H1 (cell line): ENCODE measurements around the gene AANAT. TPM values are rescaled to one million over a fixed set of nuclear protein-coding genes. Genes with fewer than 3 reads are reported as not detected.
A peak's percentile ranks its signal among the peaks of the same experiment; 100 is the strongest.

Experiments used
- CTCF ChIA-PET: fragments of 300-600 bp; sonication (Branson Sonifier 250); formaldehyde crosslinking; loops from one replicate; lab custom pipeline; 2021; ENCODE audit not compliant: partially characterized antibody; lab: Charles Lee
- POLR2A ChIA-PET: fragments of 300-600 bp; sonication (Branson Sonifier 250); formaldehyde crosslinking; loops from one replicate; lab custom pipeline; 2021; ENCODE audit warnings: inconsistent platforms; ENCODE audit not compliant: partially characterized antibody; lab: Charles Lee
- DNase-seq, 2 experiments: peaks; one replicate each; pipeline versions ENCODE4 v3.0.0 to v3.0.0-alpha.2; 2010 to 2022; ENCODE audit warnings: low spot score in 2 of 2, low read depth in 1 of 2, mixed read lengths in 1 of 2
- FAIRE-seq: peaks from 2 replicates; lab custom pipeline; 2011; peaks lifted over from hg19 to GRCh38; lab: Jason Lieb, UNC
- H2AFZ ChIP-seq: 2 replicates; pipeline ENCODE4 v1.8.1; 2012; ENCODE audit warnings: low read length, inconsistent platforms
- H2AK5ac ChIP-seq: 2 replicates; pipeline ENCODE4 v1.6.1; 2013; ENCODE audit warnings: low read depth, low read length
- H2BK120ac ChIP-seq: replicated peaks from 2 replicates; pipeline ENCODE3; 2013; ENCODE audit warnings: low read depth, low read length, inconsistent platforms
- H2BK12ac ChIP-seq: 2 replicates; pipeline ENCODE4 v1.6.1; 2013; ENCODE audit warnings: low read depth, low read length
- H2BK15ac ChIP-seq: 2 replicates; pipeline ENCODE4 v1.6.1; 2013; ENCODE audit warnings: low read length
- H2BK20ac ChIP-seq: 2 replicates; pipeline ENCODE4 v1.6.1; 2013; ENCODE audit warnings: low read length
- H2BK5ac ChIP-seq: 2 replicates; pipeline ENCODE4 v1.6.1; 2013; ENCODE audit warnings: low read depth, low read length
- H3K14ac ChIP-seq: 2 replicates; pipeline ENCODE4 v1.6.1; 2013; ENCODE audit warnings: inconsistent platforms; ENCODE audit not compliant: insufficient read length
- H3K18ac ChIP-seq: 2 replicates; pipeline ENCODE4 v1.6.1; 2013; ENCODE audit warnings: low read length; ENCODE audit errors: extremely low read depth
- H3K23ac ChIP-seq: 2 replicates; pipeline ENCODE4 v1.6.1; 2013; ENCODE audit warnings: inconsistent platforms; ENCODE audit not compliant: insufficient read length
- H3K23me2 ChIP-seq: 2 replicates; pipeline ENCODE4 v1.6.1; 2013; ENCODE audit warnings: low read depth, low read length
- H3K27ac ChIP-seq: 2 replicates; pipeline ENCODE4 v1.6.1; 2011; ENCODE audit warnings: low read depth, low read length, inconsistent platforms
- H3K27me3 ChIP-seq, 4 experiments: replicated peaks in 1 of 4; 1 replicate in 1 of 4; 2 replicates in 3 of 4; pipeline versions ENCODE4 v1.6.1 to v1.8.1; 2011 to 2013; ENCODE audit warnings: low read length in 3 of 4, mild to moderate bottlenecking in 3 of 4, inconsistent platforms in 2 of 4, mixed read lengths in 2 of 4, moderate library complexity in 1 of 4; ENCODE audit not compliant: control insufficient read depth in 3 of 4, insufficient read depth in 3 of 4; ENCODE audit errors: extremely low read depth in 1 of 4
- H3K36me3 ChIP-seq, 4 experiments: 2 replicates each; pipeline versions ENCODE4 v1.6.1 to v1.8.1; 2011 to 2013; ENCODE audit warnings: mild to moderate bottlenecking in 4 of 4, low read length in 3 of 4, moderate library complexity in 2 of 4, control low read depth in 1 of 4, inconsistent platforms in 1 of 4; ENCODE audit not compliant: insufficient read depth in 4 of 4, control insufficient read depth in 2 of 4
- H3K4ac ChIP-seq: replicated peaks from 2 replicates; pipeline ENCODE3; 2013; ENCODE audit warnings: low read length, low read depth, mixed read lengths, inconsistent platforms; ENCODE audit not compliant: insufficient read length
- H3K4me1 ChIP-seq, 4 experiments: replicated peaks in 1 of 4; 1 replicate in 1 of 4; 2 replicates in 3 of 4; pipeline versions ENCODE4 v1.6.1 to v1.8.1; 2011 to 2013; ENCODE audit warnings: low read length in 3 of 4, inconsistent platforms in 2 of 4, mixed read lengths in 1 of 4; ENCODE audit not compliant: insufficient read depth in 4 of 4, control insufficient read depth in 3 of 4
- H3K4me2 ChIP-seq, 2 experiments: 2 replicates each; pipeline versions ENCODE4 v1.6.1 to v1.8.1; 2011 to 2013; ENCODE audit warnings: low read depth in 2 of 2, low read length in 2 of 2, control low read depth in 1 of 2, inconsistent platforms in 1 of 2, mild to moderate bottlenecking in 1 of 2; ENCODE audit not compliant: insufficient read depth in 1 of 2
- H3K4me3 ChIP-seq, 4 experiments: fragments of 200-600, 300-600 bp in 1 of 4; sonication (generic), shearing (Covaris generic), sonication (Bioruptor Twin) in 1 of 4; 2 replicates each; pipeline versions ENCODE4 v1.5.1 to v1.8.1; 2011 to 2016; ENCODE audit warnings: low read length in 4 of 4, low read depth in 3 of 4, control low read depth in 2 of 4, inconsistent platforms in 2 of 4, mild to moderate bottlenecking in 2 of 4, mixed read lengths in 1 of 4, moderate library complexity in 1 of 4; ENCODE audit not compliant: insufficient read depth in 2 of 4; ENCODE audit errors: extremely low read depth in 1 of 4
- H3K56ac ChIP-seq: replicated peaks from 2 replicates; pipeline ENCODE3; 2013; ENCODE audit warnings: low read depth, mild to moderate bottlenecking, mixed read lengths, low read length, inconsistent platforms; ENCODE audit not compliant: insufficient read length
- H3K79me1 ChIP-seq: 2 replicates; pipeline ENCODE4 v1.6.1; 2013; ENCODE audit warnings: low read depth, low read length, control low read depth
- H3K79me2 ChIP-seq, 2 experiments: 2 replicates each; pipeline versions ENCODE4 v1.6.1 to v1.8.1; 2012 to 2013; ENCODE audit warnings: low read length in 2 of 2, mild to moderate bottlenecking in 2 of 2, inconsistent platforms in 1 of 2; ENCODE audit not compliant: insufficient read depth in 2 of 2, control insufficient read depth in 1 of 2
- H3K9ac ChIP-seq, 4 experiments: replicated peaks in 1 of 4; 1 replicate in 1 of 4; 2 replicates in 3 of 4; pipeline versions ENCODE4 v1.6.1 to v1.8.1; 2011 to 2013; ENCODE audit warnings: low read depth in 3 of 4, low read length in 3 of 4, control low read depth in 2 of 4, mild to moderate bottlenecking in 2 of 4, moderate library complexity in 2 of 4, inconsistent platforms in 1 of 4; ENCODE audit errors: extremely low read depth in 1 of 4
- H3K9me3 ChIP-seq, 2 experiments: 2 replicates each; pipeline versions ENCODE4 v1.6.1 to v1.8.1; 2012 to 2013; ENCODE audit warnings: mild to moderate bottlenecking in 2 of 2, moderate library complexity in 2 of 2, control low read depth in 1 of 2, inconsistent platforms in 1 of 2, low read depth in 1 of 2, low read length in 1 of 2, mixed read lengths in 1 of 2; ENCODE audit not compliant: insufficient read depth in 2 of 2
- H4K20me1 ChIP-seq, 2 experiments: replicated peaks in 1 of 2; 2 replicates each; pipeline versions ENCODE3 to v1.8.1; 2011 to 2013; ENCODE audit warnings: inconsistent platforms in 2 of 2, low read length in 2 of 2, mild to moderate bottlenecking in 1 of 2; ENCODE audit not compliant: insufficient read depth in 2 of 2, control insufficient read depth in 1 of 2
- H4K5ac ChIP-seq: 2 replicates; pipeline ENCODE4 v1.6.1; 2013; ENCODE audit warnings: low read length, low read depth, mixed read lengths, inconsistent platforms; ENCODE audit not compliant: insufficient read length
- H4K8ac ChIP-seq: 2 replicates; pipeline ENCODE4 v1.8.0; 2013; ENCODE audit warnings: mild to moderate bottlenecking, moderate library complexity, low read length, inconsistent platforms; ENCODE audit not compliant: insufficient read depth; ENCODE audit errors: extremely low read depth
- H4K91ac ChIP-seq: replicated peaks from 2 replicates; pipeline ENCODE3; 2013; ENCODE audit warnings: low read length, mixed read lengths, inconsistent platforms; ENCODE audit not compliant: insufficient read length
- ATF2 ChIP-seq: IDR thresholded peaks from 2 replicates; pipeline ENCODE4 v1.6.1; 2012; ENCODE audit warnings: low read length, inconsistent platforms
- GABPA ChIP-seq: IDR thresholded peaks from 2 replicates; pipeline ENCODE4 v1.6.1; 2011; ENCODE audit warnings: mild to moderate bottlenecking, low read length, moderate library complexity, borderline replicate concordance; ENCODE audit not compliant: insufficient read depth
- MAFK ChIP-seq: IDR thresholded peaks from 2 replicates; pipeline ENCODE4 v1.6.1; 2012; ENCODE audit warnings: low read depth, mild to moderate bottlenecking, improper control_type of control experiment, low read length
- NANOG ChIP-seq: IDR thresholded peaks from 2 replicates; pipeline ENCODE4 v1.6.1; 2011; ENCODE audit warnings: low read length, low read depth, mild to moderate bottlenecking, inconsistent platforms; ENCODE audit not compliant: insufficient read depth, poor library complexity, severe bottlenecking
- NRF1 ChIP-seq: IDR thresholded peaks from 2 replicates; pipeline ENCODE4 v1.6.1; 2011; ENCODE audit warnings: mild to moderate bottlenecking, low read depth, low read length, improper control_type of control experiment
- POLR2AphosphoS5 ChIP-seq: IDR thresholded peaks from 2 replicates; pipeline ENCODE4 v1.6.1; 2011; ENCODE audit warnings: low read depth, low read length
- POU5F1 ChIP-seq: IDR thresholded peaks from 2 replicates; pipeline ENCODE4 v1.6.1; 2011; ENCODE audit warnings: low read depth, mild to moderate bottlenecking, low read length, moderate library complexity
- SRF ChIP-seq: IDR thresholded peaks from 2 replicates; pipeline ENCODE4 v1.6.1; 2011; ENCODE audit warnings: mild to moderate bottlenecking, low read depth, low read length, moderate library complexity
- TAF1 ChIP-seq: IDR thresholded peaks from 2 replicates; pipeline ENCODE4 v1.6.1; 2011; ENCODE audit warnings: mild to moderate bottlenecking, low read depth, low read length
- WGBS, 2 experiments: shearing (Covaris generic) in 1 of 2; methylation state at CpG; one replicate each; pipeline versions ENCODE4 v1.1.6 to v1.1.7; 2013 to 2015; ENCODE audit warnings: low lambda C conversion rate in 2 of 2, mixed read lengths in 2 of 2, inconsistent platforms in 1 of 2, low coverage in 1 of 2, missing lambda C conversion rate in 1 of 2; ENCODE audit not compliant: insufficient replicate concordance in 2 of 2, insufficient coverage in 1 of 2, insufficient read length in 1 of 2; ENCODE audit errors: extremely low coverage in 1 of 2, missing lambda C conversion rate in 1 of 2; 5-methylcytosine and 5-hydroxymethylcytosine counted together
- polyA plus RNA-seq, 7 experiments: library from polyadenylated mRNA; depleted of rRNA in 3 of 7; stranded (reverse) in 5 of 7; unstranded in 2 of 7; fragments of >200 nt in 5 of 7; fragments of 200-250 nt in 2 of 7; gene quantifications; 1 replicate in 5 of 7; 2 replicates in 1 of 7; 4 replicates in 1 of 7; pipeline versions ENCODE4 v1.2.1 to v1.2.3, GENCODE V29; 2011 to 2013; ENCODE audit warnings: missing spikeins in 2 of 7, mixed read lengths in 2 of 7
- total RNA-seq: library from RNA; stranded (reverse); fragmentation: NEBNext Ultra II Directional; extraction: Animal tissue kit (Norgen Biotek cat#: 25700); gene quantifications from 2 replicates; pipeline ENCODE4 v1.2.1, GENCODE V29; 2021

AANAT gene
- total and polyA plus RNA-seq, 2 of the 8 experiments (the other 6 are each of a cell fraction or from before 2014, with no cell fraction given), result 0.53 TPM; not detected in 1

GRCh38 chr17:76492123-76492988 is 25.0 kb downstream of the AANAT start:
- peaks cover 5 to 21% (median 14%) of the 10 kb centered on the region in 4 experiments for H3K4me1 ChIP-seq
- H2BK20ac ChIP-seq, result no peak overlapping the region
- 84% methylated on average over 10 of the region's 11 CpGs; no CpG with 5 or more reads in 1 of the 2 experiments for WGBS, 2 experiments
- POLR2A ChIA-PET, result interaction anchor here (0.7 to 1.5 kb wide), 6 partner anchors 12 to 84 kb away, joined by 3 to 6 read pairs (median 3); no protein-coding TSS in a partner anchor
- H3K23me2 ChIP-seq, result no peaks in the 10 kb centered on the region
- peaks cover 7% of the 10 kb centered on the region for H3K79me1 ChIP-seq
- H2BK120ac ChIP-seq, result no peak overlapping the region
- 0 out of 2 replicates have a peak overlapping the region, but pooled peaks have one; percentile 24 for H2BK5ac ChIP-seq
- no peaks in the 10 kb centered on the region for H3K27me3 ChIP-seq
- H3K27ac ChIP-seq, result no peak overlapping the region
- H2AK5ac ChIP-seq, result 0 out of 2 replicates have a peak overlapping the region, but pooled peaks have one; percentile 65
- CTCF ChIA-PET, result interaction anchor here (0.8 to 20.2 kb wide), 14 partner anchors 12 to 189 kb away, joined by 3 to 446 read pairs (median 6); partner anchors contain the start of gene AANAT
- no peak overlapping the region for H3K4me3 ChIP-seq
- H3K79me2 ChIP-seq, result no peaks in the 10 kb centered on the region; a peak in 1 of 4 replicates
- H2BK12ac ChIP-seq, result no peak overlapping the region; the same call in 1 of the 2 replicates
- DNase-seq (no peak), FAIRE-seq (no peak)
- no peak overlapping the region for H3K23ac ChIP-seq
- H2AFZ ChIP-seq, result no peak overlapping the region
- H3K9me3 ChIP-seq, result no peaks in the 10 kb centered on the region
- H3K14ac ChIP-seq, result no peak overlapping the region
- peaks cover 7 to 18% of the 10 kb centered on the region in 2 experiments for H4K20me1 ChIP-seq
- 0 out of 2 replicates have a peak overlapping the region, but pooled peaks have one; percentile 5 for H2BK15ac ChIP-seq
- H3K56ac ChIP-seq, result no peak overlapping the region
- H3K36me3 ChIP-seq, result no peaks in the 10 kb centered on the region
- H3K4me2 ChIP-seq, result peak overlapping the region in 1 of 2 experiments; percentile 41; a peak in 1 of 4 replicates
- H4K5ac ChIP-seq, result no peak overlapping the region
- H3K4ac ChIP-seq, result no peak overlapping the region
- peak overlapping the region; percentile 68; the same call in 1 of the 2 replicates for H4K8ac ChIP-seq
- H4K91ac ChIP-seq, result no peak overlapping the region
- H3K18ac ChIP-seq, result peak overlapping the region; percentile 19; the same call in 1 of the 2 replicates
- H3K9ac ChIP-seq, result no peak overlapping the region
- TF ChIP-seq NRF1, result no peak
- TF ChIP-seq MAFK, result no peak
- no peak for TF ChIP-seq ATF2
- no peak for TF ChIP-seq TAF1
- TF ChIP-seq POU5F1, result no peak
- no peak for TF ChIP-seq GABPA
- no peak for TF ChIP-seq POLR2AphosphoS5
- no peak for TF ChIP-seq SRF
- TF ChIP-seq NANOG, result no peak
